PFSK-1 (cell line): ENCODE measurements around the gene CBY1.

Source experiments
- POLR2AphosphoS5 ChIP-seq: IDR thresholded peaks from 2 replicates; pipeline ENCODE4 v1.6.1; 2012; ENCODE audit warnings: low read depth, mild to moderate bottlenecking, control low read depth, low read length, moderate library complexity
- TF ChIP-seq, protein P1 (sequence below), 2 experiments: IDR thresholded peaks; 2 replicates each; pipeline versions ENCODE4 v1.6.1 to v1.8.0; 2011 to 2012; ENCODE audit warnings: low read depth in 2 of 2, low read length in 2 of 2, control low read depth in 1 of 2, inconsistent platforms in 1 of 2, mild to moderate bottlenecking in 1 of 2, moderate library complexity in 1 of 2; ENCODE audit not compliant: insufficient read depth in 1 of 2

DNA sequence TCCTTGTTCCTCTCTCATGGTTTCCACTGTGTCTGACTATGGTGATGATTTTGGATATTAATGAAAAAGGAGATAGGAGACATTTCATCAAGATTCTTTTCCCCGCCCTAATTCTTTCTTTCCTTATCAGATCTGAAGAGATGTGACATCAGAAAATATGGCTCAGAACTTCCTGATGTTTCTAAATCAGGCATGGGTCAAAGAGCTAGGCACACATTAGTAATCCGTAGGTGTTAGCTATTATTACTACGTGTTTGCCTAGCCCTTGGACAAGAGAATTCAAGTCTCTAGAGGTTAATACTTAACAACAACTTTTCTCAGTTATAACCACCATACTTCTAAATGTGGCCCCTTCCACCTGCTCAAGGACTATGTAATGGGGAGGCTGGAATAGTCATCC is 38.5 kb downstream of the CBY1 start:
- TF ChIP-seq POLR2AphosphoS5 = no peak
- TF ChIP-seq, protein P1, sequence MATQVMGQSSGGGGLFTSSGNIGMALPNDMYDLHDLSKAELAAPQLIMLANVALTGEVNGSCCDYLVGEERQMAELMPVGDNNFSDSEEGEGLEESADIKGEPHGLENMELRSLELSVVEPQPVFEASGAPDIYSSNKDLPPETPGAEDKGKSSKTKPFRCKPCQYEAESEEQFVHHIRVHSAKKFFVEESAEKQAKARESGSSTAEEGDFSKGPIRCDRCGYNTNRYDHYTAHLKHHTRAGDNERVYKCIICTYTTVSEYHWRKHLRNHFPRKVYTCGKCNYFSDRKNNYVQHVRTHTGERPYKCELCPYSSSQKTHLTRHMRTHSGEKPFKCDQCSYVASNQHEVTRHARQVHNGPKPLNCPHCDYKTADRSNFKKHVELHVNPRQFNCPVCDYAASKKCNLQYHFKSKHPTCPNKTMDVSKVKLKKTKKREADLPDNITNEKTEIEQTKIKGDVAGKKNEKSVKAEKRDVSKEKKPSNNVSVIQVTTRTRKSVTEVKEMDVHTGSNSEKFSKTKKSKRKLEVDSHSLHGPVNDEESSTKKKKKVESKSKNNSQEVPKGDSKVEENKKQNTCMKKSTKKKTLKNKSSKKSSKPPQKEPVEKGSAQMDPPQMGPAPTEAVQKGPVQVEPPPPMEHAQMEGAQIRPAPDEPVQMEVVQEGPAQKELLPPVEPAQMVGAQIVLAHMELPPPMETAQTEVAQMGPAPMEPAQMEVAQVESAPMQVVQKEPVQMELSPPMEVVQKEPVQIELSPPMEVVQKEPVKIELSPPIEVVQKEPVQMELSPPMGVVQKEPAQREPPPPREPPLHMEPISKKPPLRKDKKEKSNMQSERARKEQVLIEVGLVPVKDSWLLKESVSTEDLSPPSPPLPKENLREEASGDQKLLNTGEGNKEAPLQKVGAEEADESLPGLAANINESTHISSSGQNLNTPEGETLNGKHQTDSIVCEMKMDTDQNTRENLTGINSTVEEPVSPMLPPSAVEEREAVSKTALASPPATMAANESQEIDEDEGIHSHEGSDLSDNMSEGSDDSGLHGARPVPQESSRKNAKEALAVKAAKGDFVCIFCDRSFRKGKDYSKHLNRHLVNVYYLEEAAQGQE (IDR thresholded peaks at IDR 0.05; ENCODE audit: insufficient read depth in 1 of 2, low read depth in 2 of 2, low read length in 2 of 2) = no peak
